Stomach (tissue), 19 donors: ENCODE results near the gene LDOC1. TPM values are rescaled to one million over a fixed set of nuclear protein-coding genes. Genes with fewer than 3 reads are reported as not detected.

Experiments used
- DNase-seq, 2 donors: peaks; one replicate each; pipeline versions ENCODE4 v3.0.0 to v3.0.0-alpha.2; 2013 to 2019
- H3K27ac ChIP-seq, 5 donors: fragments of 200-600 bp in 4 of 5; sonication (generic) in 4 of 5; one replicate each; pipeline ENCODE4 v1.5.1; 2013 to 2019; ENCODE audit warnings: mild to moderate bottlenecking in 1 of 5, moderate library complexity in 1 of 5
- H3K27me3 ChIP-seq, 3 donors: fragments of 200-600 bp; sonication (generic); one replicate each; pipeline ENCODE4 v1.5.1; 2017 to 2019; ENCODE audit warnings: mixed run types in 1 of 3
- H3K36me3 ChIP-seq, 4 donors: fragments of 200-600 bp; sonication (generic); 1 replicate in 3 of 4; 2 replicates in 1 of 4; pipeline ENCODE4 v1.5.1; 2016 to 2019
- H3K4me1 ChIP-seq, 4 donors: fragments of 200-600 bp; sonication (generic); one replicate each; pipeline ENCODE4 v1.5.1; 2016 to 2019
- H3K4me3 ChIP-seq, 4 donors: fragments of 200-600 bp; sonication (generic) in 3 of 4; one replicate each; pipeline ENCODE4 v1.5.1; 2016 to 2019; ENCODE audit warnings: mild to moderate bottlenecking in 1 of 4
- H3K9me3 ChIP-seq, 4 donors: fragments of 200-600 bp; sonication (generic); one replicate each; pipeline ENCODE4 v1.5.1; 2016 to 2019
- CTCF ChIP-seq, 7 experiments: fragments of 450-650 bp in 4 of 7; fragments of 200-600 bp in 3 of 7; sonication (generic) in 3 of 7; IDR thresholded peaks; one replicate each; pipeline ENCODE4 v1.5.1; 2016 to 2019; ENCODE audit warnings: antibody characterized with exemption in 7 of 7, control low read depth in 2 of 7, mild to moderate bottlenecking in 1 of 7
- EP300 ChIP-seq: sonication (generic); formaldehyde crosslinking; IDR thresholded peaks from one replicate; pipeline ENCODE4 v1.6.1; 2017; ENCODE audit warnings: antibody characterized with exemption
- POLR2A ChIP-seq, 4 donors: fragments of 450-650 bp; IDR thresholded peaks; one replicate each; pipeline ENCODE4 v1.6.1; 2016; ENCODE audit warnings: antibody characterized with exemption in 4 of 4, control low read depth in 2 of 4, mild to moderate bottlenecking in 1 of 4, moderate library complexity in 1 of 4
- POLR2AphosphoS5 ChIP-seq, 3 donors: sonication (generic); formaldehyde crosslinking; IDR thresholded peaks; one replicate each; pipeline ENCODE4 v1.6.1; 2016; ENCODE audit warnings: antibody characterized with exemption in 3 of 3
- WGBS, 5 donors: extraction: QIAGEN DNeasy Blood & Tissue Kit in 3 of 5; methylation state at CpG; one replicate each; pipeline versions ENCODE4 v1.1.5 to v1.1.7; 2013 to 2018; 5-methylcytosine and 5-hydroxymethylcytosine counted together
- intact Hi-C: fragments of 100-400 bp; cut with DNase I; formaldehyde crosslinking; loops from one replicate; pipeline ENCODE4 v1.15.1; 2023; ENCODE audit warnings: low total_unique reads
- long read RNA-seq, 10 donors: transcript quantifications; one replicate each; lab custom pipeline, GENCODE V29; 2026
- polyA plus RNA-seq, 3 donors: library from polyadenylated mRNA; stranded (reverse); fragments of 200-250 nt; gene quantifications; one replicate each; pipeline ENCODE4 v1.2.3, GENCODE V29; 2013
- total RNA-seq, 5 donors: library from RNA; depleted of rRNA; stranded (reverse); fragments of >200 nt; gene quantifications; one replicate each; pipeline versions ENCODE4 v1.1.0 to v1.2.3, GENCODE V29; 2014 to 2016
- donor health status: healthy with polysubstance abuse.
- donor health status: Bipolar disorder and iron deficiency.
- donor health status: healthy.

LDOC1 gene
- total RNA-seq (1 to 10 TPM in 4 of 5 donors, under 1 TPM in 1; 0.89 to 6.7 (median 2.9) TPM), polyA plus RNA-seq (10 to 100 TPM; 14.7 to 20.8 (median 14.9) TPM)
- long read RNA-seq, donor 1, transcript LDOC1-201 (1 exons, 1,381 nt), result major isoform, 25 of 25 reads
- long read RNA-seq, donor 1, partial matches to known transcripts, result 0 of 25 reads
- long read RNA-seq, donor 1, other reads (novel, unspliced or antisense), result 0 of 25 reads
- long read RNA-seq, donor 2, transcript LDOC1-201 (1 exons, 1,381 nt), result major isoform, 28 of 28 reads
- long read RNA-seq, donor 2, partial matches to known transcripts, result 0 of 28 reads
- long read RNA-seq, donor 2, other reads (novel, unspliced or antisense), result 0 of 28 reads
- long read RNA-seq, donor 3, transcript LDOC1-201 (1 exons, 1,381 nt), result major isoform, 36 of 36 reads
- long read RNA-seq, donor 3, partial matches to known transcripts, result 0 of 36 reads
- long read RNA-seq, donor 3, other reads (novel, unspliced or antisense), result 0 of 36 reads
- long read RNA-seq, donor 4, transcript LDOC1-201 (1 exons, 1,381 nt), result major isoform, 7 of 7 reads
- long read RNA-seq, donor 4, partial matches to known transcripts, result 0 of 7 reads
- long read RNA-seq, donor 4, other reads (novel, unspliced or antisense), result 0 of 7 reads
- long read RNA-seq, donor 5, transcript LDOC1-201 (1 exons, 1,381 nt), result major isoform, 57 of 58 reads
- long read RNA-seq, donor 5, partial matches to known transcripts, result 0 of 58 reads
- long read RNA-seq, donor 5, other reads (novel, unspliced or antisense), result 0 of 58 reads
- long read RNA-seq, donor 6, transcript LDOC1-201 (1 exons, 1,381 nt), result major isoform, 58 of 59 reads
- long read RNA-seq, donor 6, partial matches to known transcripts, result 0 of 59 reads
- long read RNA-seq, donor 6, other reads (novel, unspliced or antisense), result 0 of 59 reads
- long read RNA-seq, donor 7, transcript LDOC1-201 (1 exons, 1,381 nt), result major isoform, 52 of 53 reads
- long read RNA-seq, donor 7, partial matches to known transcripts, result 0 of 53 reads
- long read RNA-seq, donor 7, other reads (novel, unspliced or antisense), result 0 of 53 reads
- long read RNA-seq, donor 8, transcript LDOC1-201 (1 exons, 1,381 nt), result major isoform, 39 of 40 reads
- long read RNA-seq, donor 8, partial matches to known transcripts, result 0 of 40 reads
- long read RNA-seq, donor 8, other reads (novel, unspliced or antisense), result 0 of 40 reads
- long read RNA-seq, donor 9, transcript LDOC1-201 (1 exons, 1,381 nt), result major isoform, 48 of 48 reads
- long read RNA-seq, donor 9, partial matches to known transcripts, result 0 of 48 reads
- long read RNA-seq, donor 9, other reads (novel, unspliced or antisense), result 0 of 48 reads
- long read RNA-seq, donor 10, transcript LDOC1-201 (1 exons, 1,381 nt), result major isoform, 7 of 7 reads
- long read RNA-seq, donor 10, partial matches to known transcripts, result 0 of 7 reads
- long read RNA-seq, donor 10, other reads (novel, unspliced or antisense), result 0 of 7 reads

- TF ChIP-seq EP300 (no peak), CTCF (IDR thresholded peaks at IDR 0.05) (no peak), POLR2AphosphoS5 (IDR thresholded peaks at IDR 0.05) (no peak), POLR2A (IDR thresholded peaks at IDR 0.05) (no peak)
Measured at GRCh38 chrX:141176586-141177451, at the start of gene LDOC1. Gene LDOC1, minus strand, starts transcription at chrX:141177129. Its CDS starts 108 bp downstream, at chrX:141177021.

GRCh38 chrX:141221611-141222010 lies 44.7 kb upstream of the LDOC1 start:
- no peak overlapping the region for H3K27ac ChIP-seq
- no peaks in the 10 kb centered on the region for H3K27me3 ChIP-seq
- H3K9me3 ChIP-seq, result no peaks in the 10 kb centered on the region
- intact Hi-C loops, result no loop called here
- no peaks in the 10 kb centered on the region for H3K36me3 ChIP-seq
- no peak for TF ChIP-seq POLR2A (IDR thresholded peaks at IDR 0.05)
- 69 to 91% (median 79%) methylated on average over 2 of the region's 2 CpGs for WGBS, 5 donors
- no peak for DNase-seq
- H3K4me1 ChIP-seq, result no peaks in the 10 kb centered on the region
- H3K4me3 ChIP-seq, result no peak overlapping the region

More at GRCh38 chrX:141176586-141177451, at the start of gene LDOC1:
- Histone ChIP-seq H3K27me3 (peaks cover 0 to 4% (median 0%) of the 10 kb centered on the region in 3 donors), H3K9me3 (no peaks in the 10 kb centered on the region), H3K36me3 (no peaks in the 10 kb centered on the region), H3K4me3 (peak within 1 kb of the TSS; percentile 50 to 62 (median 58)), H3K27ac (peak within 1 kb of the TSS in 2 of 5 donors; percentile 43 to 54), H3K4me1 (peaks cover 0 to 8% (median 4%) of the 10 kb centered on the region in 4 donors)
- WGBS, 5 donors, result 0 to 44% (median 11%) methylated on average over 7 to 78 of the region's 83 CpGs
- peak; percentile 73 to 92 for DNase-seq
- intact Hi-C loops, result no loop called here

- H3K4me3 ChIP-seq, result no peak overlapping the region
- no peaks in the 10 kb centered on the region for H3K27me3 ChIP-seq
- WGBS, 5 donors, result 55 to 70% (median 62%) methylated on average over 3 of the region's 3 CpGs
- H3K9me3 ChIP-seq, result no peaks in the 10 kb centered on the region
- intact Hi-C loops, result no loop called here
- no peak for DNase-seq
- H3K36me3 ChIP-seq, result no peaks in the 10 kb centered on the region
- TF ChIP-seq EP300, result no peak
- no peak for TF ChIP-seq CTCF (IDR thresholded peaks at IDR 0.05)
- no peak for TF ChIP-seq POLR2A (IDR thresholded peaks at IDR 0.05)
- TF ChIP-seq POLR2AphosphoS5 (IDR thresholded peaks at IDR 0.05), result no peak
- no peak overlapping the region for H3K27ac ChIP-seq
- no peaks in the 10 kb centered on the region for H3K4me1 ChIP-seq
Measured at GRCh38 chrX:141220342-141221008, 43.5 kb upstream of the LDOC1 start.
